Measurements from ENCODE around the gene LRP1B.

The LRP1B gene

GRCh38 chr2:140257692-140258300 lies 1873.0 kb downstream of the LRP1B start:
- no peak for DNase-seq

- DNase-seq: no peak
These were observed 1874.7 kb downstream of the LRP1B start for GRCh38 chr2:140256080-140256479.

- DNase-seq: no peak
These were observed 1881.0 kb downstream of the LRP1B start for GRCh38 chr2:140249821-140250220.

GRCh38 chr2:140248623-140249022 lies 1882.2 kb downstream of the LRP1B start:
- no peak for DNase-seq

- DNase-seq: no peak
These were observed 1883.2 kb downstream of the LRP1B start for GRCh38 chr2:140247451-140248195.

GRCh38 chr2:140246957-140247356 lies 1883.9 kb downstream of the LRP1B start:
- no peak for DNase-seq

GRCh38 chr2:140246058-140246457 lies 1884.8 kb downstream of the LRP1B start:
- DNase-seq: no peak

- no peak for DNase-seq
These were observed 1887.9 kb downstream of the LRP1B start for GRCh38 chr2:140242889-140243288.

GRCh38 chr2:140234116-140234515 lies 1896.7 kb downstream of the LRP1B start:
- no peak for DNase-seq

- no peak for DNase-seq
These were observed 1919.9 kb downstream of the LRP1B start for GRCh38 chr2:140210963-140211362.

GRCh38 chr2:140205093-140205492 lies 1925.7 kb downstream of the LRP1B start:
- DNase-seq: no peak

GRCh38 chr2:140203347-140203746 lies 1927.5 kb downstream of the LRP1B start:
- DNase-seq: no peak

GRCh38 chr2:140201572-140201971 lies 1929.2 kb downstream of the LRP1B start:
- DNase-seq: no peak

- DNase-seq: no peak
These were observed 1930.1 kb downstream of the LRP1B start for GRCh38 chr2:140200764-140201163.

- DNase-seq: no peak
These were observed 1930.5 kb downstream of the LRP1B start for GRCh38 chr2:140200307-140200706.

GRCh38 chr2:140199312-140199711 lies 1931.5 kb downstream of the LRP1B start:
- DNase-seq: no peak

- no peak for DNase-seq
These were observed 1943.7 kb downstream of the LRP1B start for GRCh38 chr2:140187086-140187485.

GRCh38 chr2:140186313-140186712 lies 1944.5 kb downstream of the LRP1B start:
- no peak for DNase-seq

- no peak for DNase-seq
These were observed 1945.7 kb downstream of the LRP1B start for GRCh38 chr2:140185076-140185475.

GRCh38 chr2:140183056-140183765 lies 1947.6 kb downstream of the LRP1B start:
- DNase-seq: no peak

Measured in stimulated activated CD8-positive, alpha-beta memory T cell treated with anti-CD3 and anti-CD28 coated beads, Interleukin-4, amount 100 ng/mL, for 48 hours (primary cell).